ENCODE results near the gene NR3C2.

The NR3C2 gene

DNA sequence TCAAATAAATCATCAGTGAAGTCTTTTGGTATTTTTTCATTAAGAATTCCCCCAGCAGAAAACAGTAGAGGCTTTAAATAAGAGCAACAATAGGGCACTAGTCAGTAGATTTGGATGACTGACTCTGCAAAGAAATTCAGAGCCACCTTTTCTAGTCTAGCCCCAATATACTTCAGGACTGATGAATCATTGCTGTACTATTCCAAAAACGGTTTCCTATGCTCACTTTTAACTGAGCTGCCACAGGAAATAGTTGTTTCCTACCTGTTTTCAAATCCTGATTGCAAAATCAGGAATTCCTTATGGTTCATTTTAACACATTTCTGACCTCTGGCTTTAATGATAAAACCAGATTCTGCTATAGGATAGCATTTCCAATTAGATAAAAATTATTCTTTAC, 171.6 kb downstream of the NR3C2 start:
- DNase-seq (ENCODE audit: low spot score) = no peak
- TF ChIP-seq, protein P1, sequence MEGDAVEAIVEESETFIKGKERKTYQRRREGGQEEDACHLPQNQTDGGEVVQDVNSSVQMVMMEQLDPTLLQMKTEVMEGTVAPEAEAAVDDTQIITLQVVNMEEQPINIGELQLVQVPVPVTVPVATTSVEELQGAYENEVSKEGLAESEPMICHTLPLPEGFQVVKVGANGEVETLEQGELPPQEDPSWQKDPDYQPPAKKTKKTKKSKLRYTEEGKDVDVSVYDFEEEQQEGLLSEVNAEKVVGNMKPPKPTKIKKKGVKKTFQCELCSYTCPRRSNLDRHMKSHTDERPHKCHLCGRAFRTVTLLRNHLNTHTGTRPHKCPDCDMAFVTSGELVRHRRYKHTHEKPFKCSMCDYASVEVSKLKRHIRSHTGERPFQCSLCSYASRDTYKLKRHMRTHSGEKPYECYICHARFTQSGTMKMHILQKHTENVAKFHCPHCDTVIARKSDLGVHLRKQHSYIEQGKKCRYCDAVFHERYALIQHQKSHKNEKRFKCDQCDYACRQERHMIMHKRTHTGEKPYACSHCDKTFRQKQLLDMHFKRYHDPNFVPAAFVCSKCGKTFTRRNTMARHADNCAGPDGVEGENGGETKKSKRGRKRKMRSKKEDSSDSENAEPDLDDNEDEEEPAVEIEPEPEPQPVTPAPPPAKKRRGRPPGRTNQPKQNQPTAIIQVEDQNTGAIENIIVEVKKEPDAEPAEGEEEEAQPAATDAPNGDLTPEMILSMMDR (IDR thresholded peaks at IDR 0.05; ENCODE audit: extremely low read depth, insufficient read depth, missing control alignments) = no peak
- in situ Hi-C loops (cut with MboI; ENCODE audit: low pct_unique_long_range_greater_than_20kb, low sequenced_read_pairs, unreplicated experiment) = no loop called here

- in situ Hi-C loops (cut with MboI; ENCODE audit: low pct_unique_long_range_greater_than_20kb, low sequenced_read_pairs, unreplicated experiment) = no loop called here
- TF ChIP-seq, protein P1 (IDR thresholded peaks at IDR 0.05; ENCODE audit: extremely low read depth, insufficient read depth, missing control alignments) = no peak
- DNase-seq (ENCODE audit: low spot score) = no peak
Observed at GRCh38 chr4:148268835-148269234, 173.4 kb downstream of the NR3C2 start.

- TF ChIP-seq, protein P1 (IDR thresholded peaks at IDR 0.05; ENCODE audit: extremely low read depth, insufficient read depth, missing control alignments) = no peak
- no peak for DNase-seq (ENCODE audit: low spot score)
- in situ Hi-C loops (cut with MboI; ENCODE audit: low pct_unique_long_range_greater_than_20kb, low sequenced_read_pairs, unreplicated experiment) = no loop called here
Observed at GRCh38 chr4:148266921-148267320, 175.3 kb downstream of the NR3C2 start.

GRCh38 chr4:148266240-148266639, 176.0 kb downstream of the NR3C2 start:
- no peak for DNase-seq (ENCODE audit: low spot score)
- in situ Hi-C loops (cut with MboI; ENCODE audit: low pct_unique_long_range_greater_than_20kb, low sequenced_read_pairs, unreplicated experiment) = no loop called here
- TF ChIP-seq, protein P1 (IDR thresholded peaks at IDR 0.05; ENCODE audit: extremely low read depth, insufficient read depth, missing control alignments) = no peak

DNA sequence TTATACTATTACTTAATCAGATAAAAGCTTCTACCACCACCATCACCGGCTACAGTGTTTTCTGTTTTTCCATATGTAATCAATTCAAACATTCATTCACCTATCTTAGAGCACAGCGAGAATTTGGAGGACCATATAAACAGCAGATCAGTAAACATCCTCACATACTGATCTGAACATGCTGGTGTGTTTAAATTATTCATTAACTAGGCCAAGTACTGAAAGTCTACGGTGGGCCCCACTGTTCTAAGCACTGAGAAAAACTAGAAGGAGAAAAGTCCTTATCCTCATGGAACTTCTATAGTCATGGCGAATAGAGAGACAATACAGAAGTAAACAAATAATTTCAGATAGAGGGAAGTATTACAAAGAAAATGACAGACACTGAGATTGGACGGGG, 176.6 kb downstream of the NR3C2 start:
- in situ Hi-C loops (cut with MboI; ENCODE audit: low pct_unique_long_range_greater_than_20kb, low sequenced_read_pairs, unreplicated experiment) = no loop called here
- DNase-seq (ENCODE audit: low spot score) = no peak
- TF ChIP-seq, protein P1 (IDR thresholded peaks at IDR 0.05; ENCODE audit: extremely low read depth, insufficient read depth, missing control alignments) = no peak

- DNase-seq (ENCODE audit: low spot score) = no peak
- in situ Hi-C loops (cut with MboI; ENCODE audit: low pct_unique_long_range_greater_than_20kb, low sequenced_read_pairs, unreplicated experiment) = no loop called here
- TF ChIP-seq, protein P1 (IDR thresholded peaks at IDR 0.05; ENCODE audit: extremely low read depth, insufficient read depth, missing control alignments) = no peak
Observed at GRCh38 chr4:148263802-148264201, 178.4 kb downstream of the NR3C2 start.

DNA sequence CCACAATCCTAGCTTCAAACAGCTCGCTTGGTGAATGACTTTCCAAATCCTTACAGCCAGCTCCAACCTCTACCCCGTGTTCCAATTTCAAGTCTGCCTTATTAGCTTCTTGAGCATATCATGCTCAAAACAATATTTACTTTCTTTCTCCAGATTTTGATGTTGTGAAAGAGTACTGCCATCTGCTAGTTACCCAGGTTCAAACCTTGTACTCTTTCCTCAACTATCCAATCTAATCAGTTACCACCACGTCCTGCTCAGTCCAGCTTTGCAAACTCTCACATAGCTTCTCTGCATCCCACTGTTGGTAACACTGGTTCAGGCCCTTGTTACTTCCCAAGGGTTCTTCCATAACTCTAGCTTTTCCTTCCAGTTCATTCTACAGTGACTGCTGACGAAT, 179.1 kb downstream of the NR3C2 start:
- TF ChIP-seq, protein P1 (IDR thresholded peaks at IDR 0.05; ENCODE audit: extremely low read depth, insufficient read depth, missing control alignments) = no peak
- in situ Hi-C loops (cut with MboI; ENCODE audit: low pct_unique_long_range_greater_than_20kb, low sequenced_read_pairs, unreplicated experiment) = no loop called here
- no peak for DNase-seq (ENCODE audit: low spot score)
